Measurements from ENCODE around the gene CRELD2.

The CRELD2 gene

GRCh38 chr22:49955581-49956417 is 37.4 kb downstream of the CRELD2 start:
- TF ChIP-seq CTCF (conservative IDR thresholded peaks at IDR 0.05; ENCODE audit: control insufficient read depth, insufficient read depth, low read depth, low read length): no peak
- DNase-seq (ENCODE audit: low read depth): no peak
- H3K4me3 ChIP-seq (ENCODE audit: control insufficient read depth, low read depth, low read length): no peak overlapping the region

GRCh38 chr22:49956418-49956770 is 38.0 kb downstream of the CRELD2 start:
- TF ChIP-seq CTCF (conservative IDR thresholded peaks at IDR 0.05; ENCODE audit: control insufficient read depth, insufficient read depth, low read depth, low read length): no peak
- no peak overlapping the region for H3K4me3 ChIP-seq (ENCODE audit: control insufficient read depth, low read depth, low read length)
- no peak for DNase-seq (ENCODE audit: low read depth)

- H3K4me3 ChIP-seq (ENCODE audit: control insufficient read depth, low read depth, low read length): no peak overlapping the region
- no peak for TF ChIP-seq CTCF (conservative IDR thresholded peaks at IDR 0.05; ENCODE audit: control insufficient read depth, insufficient read depth, low read depth, low read length)
- no peak for DNase-seq (ENCODE audit: low read depth)
Measured at GRCh38 chr22:49956914-49957825, 38.7 kb downstream of the CRELD2 start.

GRCh38 chr22:49957826-49958365 is 39.5 kb downstream of the CRELD2 start:
- DNase-seq (ENCODE audit: low read depth): no peak
- no peak overlapping the region for H3K4me3 ChIP-seq (ENCODE audit: control insufficient read depth, low read depth, low read length)
- TF ChIP-seq CTCF (conservative IDR thresholded peaks at IDR 0.05; ENCODE audit: control insufficient read depth, insufficient read depth, low read depth, low read length): no peak

- no peak for DNase-seq (ENCODE audit: low read depth)
- TF ChIP-seq CTCF (conservative IDR thresholded peaks at IDR 0.05; ENCODE audit: control insufficient read depth, insufficient read depth, low read depth, low read length): no peak
- no peak overlapping the region for H3K4me3 ChIP-seq (ENCODE audit: control insufficient read depth, low read depth, low read length)
Measured at GRCh38 chr22:49958366-49958921, 40.0 kb downstream of the CRELD2 start.

Measured in fibroblast of mammary gland (primary cell).